ENCODE results near the gene NELL1.

GRCh38 chr11:20638074-20638473 lies 31.3 kb upstream of the NELL1 start:
- TF ChIP-seq CTCF (IDR thresholded peaks at IDR 0.05 in 4 of 5, conservative IDR thresholded peaks at IDR 0.05 in 1 of 5) (no peak), POLR2A (IDR thresholded peaks at IDR 0.05) (no peak)
